GM23338 (cell line): Measurements from ENCODE around the gene STK31. TPM values are rescaled to one million over a fixed set of nuclear protein-coding genes. Genes with fewer than 3 reads are reported as not detected.
"Not testable (repeated sequence)": the region's sequence is repeated elsewhere in the genome, so short reads cannot be mapped to it uniquely, and the experiment has no call there.

ENCODE experiments used
- ATAC-seq: fragments of 200-7000 bp; cut with Tn5 transposase; 3 replicates; pipeline ENCODE4 v1.9.1; 2020
- DNase-seq: peaks from one replicate; pipeline ENCODE4 v3.0.0-alpha.2; 2015; ENCODE audit warnings: low spot score
- H2AFZ ChIP-seq: fragments of 200-600 bp; sonication (generic); 2 replicates; pipeline ENCODE4 v1.8.0; 2016; ENCODE audit warnings: antibody characterized with exemption, mild to moderate bottlenecking, moderate library complexity
- H3F3A ChIP-seq: fragments of 200-600 bp; sonication (generic); replicated peaks from 2 replicates; pipeline ENCODE4 v1.8.0; 2017; ENCODE audit warnings: antibody characterized with exemption, mixed run types, low read depth
- H3K27ac ChIP-seq: fragments of 200-600 bp; sonication (generic); 2 replicates; pipeline ENCODE4 v1.6.1; 2016; ENCODE audit warnings: low read depth
- H3K27me3 ChIP-seq: fragments of 200-600 bp; sonication (generic); 2 replicates; pipeline ENCODE4 v1.8.0; 2016; ENCODE audit warnings: mild to moderate bottlenecking, mixed run types, moderate library complexity; ENCODE audit not compliant: insufficient read depth
- H3K36me3 ChIP-seq: fragments of 200-600 bp; sonication (generic); 2 replicates; pipeline ENCODE4 v1.8.0; 2016; ENCODE audit warnings: mild to moderate bottlenecking; ENCODE audit not compliant: insufficient read depth
- H3K4me1 ChIP-seq: fragments of 200-600 bp; sonication (generic); 2 replicates; pipeline ENCODE4 v1.8.0; 2016; ENCODE audit warnings: mild to moderate bottlenecking, moderate library complexity; ENCODE audit not compliant: insufficient read depth
- H3K4me2 ChIP-seq: fragments of 200-600 bp; sonication (generic); 2 replicates; pipeline ENCODE4 v1.7.1; 2017; ENCODE audit warnings: mixed run types
- H3K4me3 ChIP-seq: fragments of 200-600 bp; sonication (generic); 2 replicates; pipeline ENCODE4 v1.6.1; 2016; ENCODE audit warnings: mixed run types
- H3K79me2 ChIP-seq: fragments of 200-600 bp; sonication (generic); replicated peaks from 2 replicates; pipeline ENCODE4 v1.8.0; 2017; ENCODE audit warnings: mild to moderate bottlenecking; ENCODE audit not compliant: insufficient read depth
- H3K9me2 ChIP-seq: fragments of 200-600 bp; sonication (generic); 2 replicates; pipeline ENCODE4 v1.8.0; 2017; ENCODE audit not compliant: insufficient read depth
- H4K20me1 ChIP-seq: fragments of 200-600 bp; sonication (generic); replicated peaks from 2 replicates; pipeline ENCODE4 v1.8.0; 2017; ENCODE audit warnings: mild to moderate bottlenecking; ENCODE audit not compliant: insufficient read depth
- H3K27ac Mint-ChIP-seq: 2 replicates; pipeline ENCODE4 v1.8.0; 2020; ENCODE audit warnings: inconsistent platforms, mild to moderate bottlenecking, moderate library complexity, mixed read lengths
- H3K27me3 Mint-ChIP-seq: 3 replicates; pipeline ENCODE4 v1.8.0; 2022; ENCODE audit warnings: low read depth, mild to moderate bottlenecking, moderate library complexity, mixed read lengths, inconsistent platforms; ENCODE audit not compliant: insufficient read depth, poor library complexity
- H3K36me3 Mint-ChIP-seq: 3 replicates; pipeline ENCODE4 v1.8.0; 2021; ENCODE audit warnings: low read depth, mild to moderate bottlenecking, inconsistent platforms, moderate library complexity, mixed read lengths
- H3K4me1 Mint-ChIP-seq: 3 replicates; pipeline ENCODE4 v1.8.0; 2020; ENCODE audit warnings: mild to moderate bottlenecking, inconsistent platforms, mixed read lengths
- H3K4me3 Mint-ChIP-seq: 3 replicates; pipeline ENCODE4 v1.8.0; 2021; ENCODE audit warnings: moderate library complexity, mild to moderate bottlenecking, inconsistent platforms, mixed read lengths
- H3K9me3 Mint-ChIP-seq: 3 replicates; pipeline ENCODE4 v1.8.0; 2020; ENCODE audit warnings: moderate library complexity, mild to moderate bottlenecking, inconsistent platforms, mixed read lengths
- CREB1 ChIP-seq: fragments of 250-450 bp; sonication (Bioruptor Pico); IDR thresholded peaks from 2 replicates; pipeline ENCODE4 v1.5.0; 2020; ENCODE audit warnings: low read depth, mild to moderate bottlenecking, moderate library complexity
- CTCF ChIP-seq, 2 experiments: fragments of 200-600 bp in 1 of 2; sonication (generic) in 1 of 2; conservative IDR thresholded peaks; 2 replicates each; pipeline versions ENCODE4 v1.5.1 to v1.6.1; 2016 to 2017; ENCODE audit warnings: antibody characterized with exemption in 2 of 2, low read depth in 2 of 2, mild to moderate bottlenecking in 2 of 2, moderate library complexity in 1 of 2
- EZH2 ChIP-seq: fragments of 200-600 bp; sonication (generic); IDR thresholded peaks from one replicate; pipeline ENCODE4 v1.8.0; 2017; ENCODE audit warnings: antibody characterized with exemption, mild to moderate bottlenecking, low read depth; ENCODE audit not compliant: unreplicated experiment
- EZH2phosphoT487 ChIP-seq: fragments of 200-600 bp; sonication (generic); IDR thresholded peaks from one replicate; pipeline ENCODE4 v1.8.1; 2018; ENCODE audit warnings: antibody characterized with exemption; ENCODE audit not compliant: unreplicated experiment
- ZNF114 ChIP-seq: fragments of 250-450 bp; sonication (Bioruptor Pico); IDR thresholded peaks from 2 replicates; pipeline ENCODE4 v1.5.0; 2020; ENCODE audit warnings: mild to moderate bottlenecking, moderate library complexity
- ZNF462 ChIP-seq: fragments of 250-450 bp; sonication (Bioruptor Pico); IDR thresholded peaks from 2 replicates; pipeline ENCODE4 v1.5.0; 2020; ENCODE audit warnings: mild to moderate bottlenecking, moderate library complexity
- polyA plus RNA-seq: library from polyadenylated mRNA; unstranded; fragments of >200 nt; fragmentation: Nextera tagmentation; extraction: Ambion mirVana; gene quantifications from 2 replicates; pipeline ENCODE4 v1.2.1, GENCODE V29; 2016
- total RNA-seq: library from RNA; depleted of rRNA; stranded (reverse); fragments of >200 nt; shearing (Covaris generic); gene quantifications from 2 replicates; pipeline ENCODE4 v1.2.3, GENCODE V29; 2014

The STK31 gene
- total and polyA plus RNA-seq, 2 experiments from 2014 or later: 0.31 to 0.55 TPM

- TF ChIP-seq ZNF462 (CRISPR knock-in tag) (no peak), EZH2 (no peak), ZNF114 (CRISPR knock-in tag) (no peak), EZH2phosphoT487 (no peak), CTCF (conservative IDR thresholded peaks at IDR 0.05; ENCODE audit: low read depth in 2 of 2) (no peak), CREB1 (CRISPR knock-in tag) (no peak)
These were observed 123.4 kb downstream of the STK31 start (continued) for GRCh38 chr7:23833405-23833804.

GRCh38 chr7:23844837-23845236, 134.8 kb downstream of the STK31 start:
- H2AFZ ChIP-seq, H3K4me1 ChIP-seq, H3K4me1 Mint-ChIP-seq, H3K4me3 Mint-ChIP-seq, H3K27ac Mint-ChIP-seq, H3K36me3 Mint-ChIP-seq, H3K79me2 ChIP-seq, H3K27me3 Mint-ChIP-seq, H3K4me2 ChIP-seq, H3K9me2 ChIP-seq, H3K27ac ChIP-seq, H3F3A ChIP-seq, H3K27me3 ChIP-seq, H3K4me3 ChIP-seq, H4K20me1 ChIP-seq, ATAC-seq, H3K36me3 ChIP-seq: not testable (repeated sequence)
- peak; percentile 25 for DNase-seq
- peaks cover 36% of the 10 kb centered on the region for H3K9me3 Mint-ChIP-seq
